ENCODE results near the gene ADAM22.

DNA sequence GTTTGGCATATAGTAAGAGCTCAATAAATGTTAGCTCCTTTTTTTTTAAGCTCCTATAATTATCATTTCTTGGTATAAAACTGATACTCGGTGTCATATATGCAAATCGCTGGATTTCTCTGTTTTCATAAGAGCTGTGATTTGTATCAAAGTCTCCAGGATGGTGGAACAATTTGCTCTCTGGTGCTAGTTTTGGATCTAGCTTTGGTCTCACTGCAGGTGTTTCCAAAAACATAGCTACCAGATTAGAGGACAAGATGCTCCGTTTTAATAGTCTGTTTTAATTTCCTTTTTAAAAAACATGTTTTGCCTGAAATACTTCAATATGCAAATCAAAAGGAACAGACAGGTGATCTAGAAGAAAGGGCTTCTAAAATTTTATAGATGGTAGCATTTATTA, 25.3 kb downstream of the ADAM22 start:
- TF ChIP-seq CTCF (IDR thresholded peaks at IDR 0.05; ENCODE audit: borderline replicate concordance, extremely low read depth, low read length, poor library complexity, severe bottlenecking) (no peak), EZH2 (IDR thresholded peaks at IDR 0.05; ENCODE audit: borderline replicate concordance, low read depth, low read length, severe bottlenecking) (no peak)
